PFSK-1 (cell line): ENCODE data around the gene PDCD7.

Source experiments
- FOXP2 ChIP-seq: optimal IDR thresholded peaks from 2 replicates; pipeline ENCODE3; 2011; ENCODE audit warnings: borderline replicate concordance, control low read depth, inconsistent platforms; ENCODE audit not compliant: insufficient read depth; ENCODE audit errors: extremely low read length, extremely low read depth
- POLR2AphosphoS5 ChIP-seq: IDR thresholded peaks from 2 replicates; pipeline ENCODE4 v1.6.1; 2012; ENCODE audit warnings: low read depth, mild to moderate bottlenecking, control low read depth, low read length, moderate library complexity
- SIN3A ChIP-seq: IDR thresholded peaks from 2 replicates; pipeline ENCODE4 v1.6.1; 2012; ENCODE audit warnings: mild to moderate bottlenecking, low read length, moderate library complexity, borderline replicate concordance; ENCODE audit not compliant: insufficient read depth
- TAF1 ChIP-seq: IDR thresholded peaks from 2 replicates; pipeline ENCODE4 v1.6.1; 2012; ENCODE audit warnings: low read length, control low read depth, borderline replicate concordance; ENCODE audit not compliant: insufficient read depth
- TF ChIP-seq, protein P1 (sequence below), 2 experiments: IDR thresholded peaks; 2 replicates each; pipeline versions ENCODE4 v1.6.1 to v1.8.0; 2011 to 2012; ENCODE audit warnings: low read depth in 2 of 2, low read length in 2 of 2, control low read depth in 1 of 2, inconsistent platforms in 1 of 2, mild to moderate bottlenecking in 1 of 2, moderate library complexity in 1 of 2; ENCODE audit not compliant: insufficient read depth in 1 of 2

DNA sequence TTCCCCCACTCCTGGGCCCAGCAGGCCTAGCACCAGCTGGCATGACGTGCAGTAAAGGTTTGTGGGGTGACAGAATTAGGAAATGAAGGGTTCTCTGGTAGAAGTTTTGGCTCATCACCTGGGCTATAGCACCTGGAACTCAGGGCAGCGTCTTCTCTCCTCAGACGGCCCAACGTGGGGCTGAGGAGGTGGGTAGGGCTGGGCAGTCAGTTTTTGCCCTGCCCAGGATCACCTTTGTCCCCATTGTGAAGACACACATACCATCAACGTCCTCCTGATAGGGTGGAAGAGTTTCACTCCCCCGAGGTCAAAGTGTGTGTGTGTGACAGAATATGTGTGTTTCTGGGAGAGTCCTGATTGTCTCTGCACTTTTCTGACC, 45.0 kb downstream of the PDCD7 start:
- no peak for TF ChIP-seq POLR2AphosphoS5
- TF ChIP-seq, protein P1, sequence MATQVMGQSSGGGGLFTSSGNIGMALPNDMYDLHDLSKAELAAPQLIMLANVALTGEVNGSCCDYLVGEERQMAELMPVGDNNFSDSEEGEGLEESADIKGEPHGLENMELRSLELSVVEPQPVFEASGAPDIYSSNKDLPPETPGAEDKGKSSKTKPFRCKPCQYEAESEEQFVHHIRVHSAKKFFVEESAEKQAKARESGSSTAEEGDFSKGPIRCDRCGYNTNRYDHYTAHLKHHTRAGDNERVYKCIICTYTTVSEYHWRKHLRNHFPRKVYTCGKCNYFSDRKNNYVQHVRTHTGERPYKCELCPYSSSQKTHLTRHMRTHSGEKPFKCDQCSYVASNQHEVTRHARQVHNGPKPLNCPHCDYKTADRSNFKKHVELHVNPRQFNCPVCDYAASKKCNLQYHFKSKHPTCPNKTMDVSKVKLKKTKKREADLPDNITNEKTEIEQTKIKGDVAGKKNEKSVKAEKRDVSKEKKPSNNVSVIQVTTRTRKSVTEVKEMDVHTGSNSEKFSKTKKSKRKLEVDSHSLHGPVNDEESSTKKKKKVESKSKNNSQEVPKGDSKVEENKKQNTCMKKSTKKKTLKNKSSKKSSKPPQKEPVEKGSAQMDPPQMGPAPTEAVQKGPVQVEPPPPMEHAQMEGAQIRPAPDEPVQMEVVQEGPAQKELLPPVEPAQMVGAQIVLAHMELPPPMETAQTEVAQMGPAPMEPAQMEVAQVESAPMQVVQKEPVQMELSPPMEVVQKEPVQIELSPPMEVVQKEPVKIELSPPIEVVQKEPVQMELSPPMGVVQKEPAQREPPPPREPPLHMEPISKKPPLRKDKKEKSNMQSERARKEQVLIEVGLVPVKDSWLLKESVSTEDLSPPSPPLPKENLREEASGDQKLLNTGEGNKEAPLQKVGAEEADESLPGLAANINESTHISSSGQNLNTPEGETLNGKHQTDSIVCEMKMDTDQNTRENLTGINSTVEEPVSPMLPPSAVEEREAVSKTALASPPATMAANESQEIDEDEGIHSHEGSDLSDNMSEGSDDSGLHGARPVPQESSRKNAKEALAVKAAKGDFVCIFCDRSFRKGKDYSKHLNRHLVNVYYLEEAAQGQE (IDR thresholded peaks at IDR 0.05; ENCODE audit: insufficient read depth in 1 of 2, low read depth in 2 of 2, low read length in 2 of 2), result no peak
- no peak for TF ChIP-seq SIN3A
- TF ChIP-seq TAF1, result no peak
- TF ChIP-seq FOXP2, result no peak
